Measurements from ENCODE around the gene HNRNPA0.

Gene HNRNPA0

GRCh38 chr5:137741718-137742117, 12.4 kb downstream of the HNRNPA0 start:
- no peaks in the 10 kb centered on the region for H3K4me1 Mint-ChIP-seq (ENCODE audit: low read depth)
- H3K36me3 Mint-ChIP-seq (ENCODE audit: low read depth), result no peaks in the 10 kb centered on the region
- intact Hi-C loops (cut with micrococcal nuclease), result no loop called here
- H3K27ac Mint-ChIP-seq, result no peak overlapping the region
- H3K9me3 Mint-ChIP-seq, result no peaks in the 10 kb centered on the region
- H3K4me3 Mint-ChIP-seq, result no peak overlapping the region
- H3K27me3 Mint-ChIP-seq, result no peaks in the 10 kb centered on the region

DNA sequence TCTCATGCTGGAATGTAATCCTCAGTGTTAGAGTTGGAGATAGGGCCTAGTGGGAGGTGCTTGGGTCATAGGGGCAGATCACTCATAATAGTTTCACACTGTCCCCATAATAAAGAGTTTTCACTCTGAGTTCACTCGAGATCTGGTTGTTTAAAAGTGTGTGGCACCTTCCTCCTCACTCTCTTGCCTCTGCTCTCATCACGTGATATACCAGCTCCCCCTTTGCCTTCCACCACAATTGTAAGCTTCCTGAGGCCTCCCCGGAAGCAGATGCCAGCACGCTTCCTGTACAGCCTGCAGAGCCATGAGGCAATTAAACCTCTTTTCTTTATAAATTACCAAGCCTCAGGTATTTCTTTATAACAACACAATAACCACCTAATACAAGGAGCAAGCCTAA, 14.4 kb downstream of the HNRNPA0 start:
- H3K27ac Mint-ChIP-seq, result no peak overlapping the region
- H3K4me3 Mint-ChIP-seq, result no peak overlapping the region
- H3K27me3 Mint-ChIP-seq, result no peaks in the 10 kb centered on the region
- H3K4me1 Mint-ChIP-seq (ENCODE audit: low read depth), result no peaks in the 10 kb centered on the region
- intact Hi-C loops (cut with micrococcal nuclease), result no loop called here
- no peaks in the 10 kb centered on the region for H3K9me3 Mint-ChIP-seq
- H3K36me3 Mint-ChIP-seq (ENCODE audit: low read depth), result no peaks in the 10 kb centered on the region

DNA sequence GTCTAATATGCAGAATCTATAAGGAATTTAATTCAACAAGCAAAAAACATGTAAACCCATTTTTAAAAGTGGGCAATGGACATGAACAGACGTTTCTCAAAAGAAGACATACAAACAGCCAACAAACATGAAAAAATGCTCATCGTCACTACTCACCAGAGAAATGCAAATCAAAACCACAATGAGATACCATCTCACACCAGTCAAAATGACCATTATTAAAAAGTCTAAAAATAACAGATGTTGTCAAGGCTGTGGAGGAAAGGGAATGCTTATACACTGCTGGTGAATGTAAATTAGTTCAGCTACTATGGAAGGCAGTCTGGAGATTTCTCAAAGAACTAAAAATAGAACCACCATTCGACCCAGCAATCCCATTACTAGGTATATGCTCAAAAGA, 15.2 kb downstream of the HNRNPA0 start:
- Mint-ChIP-seq H3K36me3 (ENCODE audit: low read depth) (no peaks in the 10 kb centered on the region), H3K9me3 (no peaks in the 10 kb centered on the region), H3K4me3 (no peak overlapping the region), H3K27ac (no peak overlapping the region), H3K27me3 (peaks cover 7% of the 10 kb centered on the region), H3K4me1 (ENCODE audit: low read depth) (no peaks in the 10 kb centered on the region)
- intact Hi-C loops (cut with micrococcal nuclease), result no loop called here

DNA sequence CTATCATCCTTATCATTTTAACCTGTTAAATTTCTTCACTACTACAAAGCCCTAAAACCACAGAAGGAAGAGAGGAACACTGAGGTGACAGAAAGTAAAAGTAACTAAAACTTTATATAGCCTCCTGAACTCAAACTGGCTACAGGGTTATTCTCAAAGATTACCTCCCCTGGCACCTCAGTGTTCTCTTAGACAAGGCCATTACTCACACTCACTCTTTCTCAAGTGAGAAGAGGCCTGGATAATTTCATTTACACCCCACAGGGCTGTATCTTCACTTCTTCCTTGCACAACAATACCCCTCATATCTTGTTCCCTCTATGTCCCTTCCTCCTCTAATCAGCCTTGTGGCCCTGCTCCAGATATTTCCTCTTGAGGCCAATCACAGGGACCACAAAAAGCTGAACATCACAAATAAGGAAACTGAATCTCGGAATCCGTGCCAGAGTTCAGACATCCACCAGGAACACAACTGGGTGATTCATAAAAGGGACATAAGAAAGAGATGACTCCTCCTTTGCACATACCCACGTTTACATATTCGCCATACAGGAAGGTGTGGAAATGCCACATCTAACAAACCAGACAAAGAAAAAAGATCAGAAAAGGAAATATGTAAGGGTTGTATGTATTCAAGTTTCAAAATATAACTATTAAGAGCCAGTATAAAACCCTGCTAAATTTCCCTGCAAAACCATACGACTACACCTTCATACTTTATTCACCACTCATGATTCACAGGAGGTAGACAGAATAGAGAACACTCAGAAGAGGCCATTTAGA, 16.6 kb downstream of the HNRNPA0 start:
- H3K4me1 Mint-ChIP-seq (ENCODE audit: low read depth), result no peaks in the 10 kb centered on the region
- no peak overlapping the region for H3K27ac Mint-ChIP-seq
- no peak overlapping the region for H3K4me3 Mint-ChIP-seq
- no peaks in the 10 kb centered on the region for H3K9me3 Mint-ChIP-seq
- peaks cover 9% of the 10 kb centered on the region for H3K27me3 Mint-ChIP-seq
- intact Hi-C loops (cut with micrococcal nuclease), result no loop called here
- no peaks in the 10 kb centered on the region for H3K36me3 Mint-ChIP-seq (ENCODE audit: low read depth)

GRCh38 chr5:137736496-137736895, 17.7 kb downstream of the HNRNPA0 start:
- Mint-ChIP-seq H3K27me3 (peaks cover 9% of the 10 kb centered on the region), H3K4me1 (ENCODE audit: low read depth) (no peaks in the 10 kb centered on the region), H3K9me3 (no peaks in the 10 kb centered on the region), H3K36me3 (ENCODE audit: low read depth) (no peaks in the 10 kb centered on the region), H3K4me3 (no peak overlapping the region), H3K27ac (no peak overlapping the region)
- intact Hi-C loops (cut with micrococcal nuclease), result no loop called here

DNA sequence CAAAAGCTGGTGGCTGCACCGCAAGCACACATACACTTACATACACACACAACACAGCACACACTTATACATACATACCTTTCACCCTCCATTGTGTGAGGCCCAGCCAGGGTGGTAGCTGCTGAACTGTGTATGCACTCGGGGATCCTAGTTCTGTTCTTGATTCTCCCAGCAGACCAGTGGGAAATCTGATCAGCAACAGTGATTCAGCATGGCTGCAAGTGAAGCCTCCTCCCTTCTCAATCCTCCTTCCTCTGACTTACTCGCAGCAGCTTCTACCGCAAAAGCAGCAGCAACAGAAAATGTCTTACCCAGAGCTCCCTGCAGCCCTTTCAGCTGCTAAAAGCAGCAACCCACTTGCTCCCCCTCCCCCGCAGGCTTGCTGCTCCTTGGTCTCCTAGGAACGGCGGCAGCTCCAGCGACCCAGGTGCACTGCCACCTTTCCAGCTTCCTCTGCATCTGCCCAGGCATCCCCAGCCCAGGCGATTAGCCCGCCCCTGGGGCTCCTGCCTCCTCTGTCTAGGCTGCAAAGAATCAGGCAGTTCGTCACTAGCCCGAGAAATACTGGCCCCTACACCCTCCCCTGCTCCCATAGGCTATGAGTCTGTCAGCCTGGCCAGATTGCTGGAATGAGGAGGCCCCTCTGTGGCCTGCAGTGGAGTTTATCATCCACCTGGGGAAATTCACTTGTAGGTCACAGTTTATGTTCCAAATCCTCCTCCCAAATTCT, 18.4 kb downstream of the HNRNPA0 start, which contains the start of gene KLHL3:
KLHL3 (minus strand) TSS at position 535 of the 730 bp plus-strand sequence; CDS start at position 92, 443 bp downstream.
- H3K9me3 Mint-ChIP-seq, result no peaks in the 10 kb centered on the region
- no peaks in the 10 kb centered on the region for H3K36me3 Mint-ChIP-seq (ENCODE audit: low read depth)
- H3K27me3 Mint-ChIP-seq, result peaks cover 9% of the 10 kb centered on the region
- no peak within 1 kb of the TSS for H3K27ac Mint-ChIP-seq
- H3K4me3 Mint-ChIP-seq, result no peak within 1 kb of the TSS
- no peaks in the 10 kb centered on the region for H3K4me1 Mint-ChIP-seq (ENCODE audit: low read depth)
- intact Hi-C loops (cut with micrococcal nuclease), result no loop called here

DNA sequence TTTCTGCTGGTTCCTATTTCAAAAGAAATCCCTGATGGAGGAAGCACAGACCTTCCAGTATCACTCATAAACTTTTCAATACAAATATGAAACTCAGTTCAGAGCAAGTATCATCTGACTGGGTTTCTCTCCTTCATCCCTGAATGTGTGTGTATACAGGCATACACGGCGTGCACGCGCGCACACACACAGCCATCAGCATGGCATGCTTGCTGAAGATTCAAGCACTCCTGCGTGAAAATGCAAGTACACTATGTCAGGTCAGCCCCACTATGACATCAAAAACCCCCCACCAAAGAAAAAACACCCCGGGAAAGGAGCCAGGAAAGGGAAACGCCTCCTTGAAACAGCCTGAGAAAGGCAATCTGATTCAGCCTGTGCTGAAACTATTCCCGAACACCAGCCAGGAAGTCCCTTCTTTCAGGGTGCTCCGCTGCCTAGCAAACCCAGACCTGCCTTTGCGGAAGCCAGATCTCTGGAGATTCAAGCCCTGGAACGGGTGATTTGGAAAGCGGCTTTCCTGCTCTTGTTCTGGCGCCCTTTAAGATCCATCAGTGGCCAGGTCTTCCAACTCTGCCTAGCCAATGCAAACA, 19.1 kb downstream of the HNRNPA0 start:
- intact Hi-C loops (cut with micrococcal nuclease), result no loop called here
- H3K4me3 Mint-ChIP-seq, result no peak overlapping the region
- peaks cover 9% of the 10 kb centered on the region for H3K27me3 Mint-ChIP-seq
- no peaks in the 10 kb centered on the region for H3K9me3 Mint-ChIP-seq
- H3K27ac Mint-ChIP-seq, result no peak overlapping the region
- no peaks in the 10 kb centered on the region for H3K4me1 Mint-ChIP-seq (ENCODE audit: low read depth)
- no peaks in the 10 kb centered on the region for H3K36me3 Mint-ChIP-seq (ENCODE audit: low read depth)

DNA sequence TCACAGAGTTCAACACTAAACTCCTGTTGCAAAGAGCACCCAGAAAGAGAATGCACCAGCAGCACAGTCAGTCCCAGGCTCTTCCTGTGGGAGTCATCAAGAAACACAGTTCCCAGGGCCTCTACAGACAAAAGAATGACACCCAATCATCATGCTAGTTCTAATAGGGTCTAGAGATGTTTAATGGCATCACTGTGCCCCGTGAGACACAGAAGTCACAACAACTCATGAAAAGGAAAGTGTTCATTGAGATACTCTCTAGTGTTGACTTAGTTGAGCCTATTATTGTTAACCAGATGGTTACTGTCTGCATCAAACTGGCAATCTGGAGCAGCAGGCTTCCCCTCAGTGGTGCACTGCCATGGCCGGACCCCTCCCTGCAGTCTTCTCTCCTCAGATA, 19.8 kb downstream of the HNRNPA0 start:
- intact Hi-C loops (cut with micrococcal nuclease), result no loop called here
- no peaks in the 10 kb centered on the region for H3K9me3 Mint-ChIP-seq
- H3K4me3 Mint-ChIP-seq, result no peak overlapping the region
- H3K4me1 Mint-ChIP-seq (ENCODE audit: low read depth), result no peaks in the 10 kb centered on the region
- H3K36me3 Mint-ChIP-seq (ENCODE audit: low read depth), result no peaks in the 10 kb centered on the region
- H3K27ac Mint-ChIP-seq, result no peak overlapping the region
- peaks cover 9% of the 10 kb centered on the region for H3K27me3 Mint-ChIP-seq

- peaks cover 9% of the 10 kb centered on the region for H3K27me3 Mint-ChIP-seq
- no peaks in the 10 kb centered on the region for H3K4me1 Mint-ChIP-seq (ENCODE audit: low read depth)
- H3K27ac Mint-ChIP-seq, result no peak overlapping the region
- no peaks in the 10 kb centered on the region for H3K36me3 Mint-ChIP-seq (ENCODE audit: low read depth)
- intact Hi-C loops (cut with micrococcal nuclease), result no loop called here
- no peaks in the 10 kb centered on the region for H3K9me3 Mint-ChIP-seq
- H3K4me3 Mint-ChIP-seq, result no peak overlapping the region
These were observed 20.2 kb downstream of the HNRNPA0 start for GRCh38 chr5:137733922-137734321.

DNA sequence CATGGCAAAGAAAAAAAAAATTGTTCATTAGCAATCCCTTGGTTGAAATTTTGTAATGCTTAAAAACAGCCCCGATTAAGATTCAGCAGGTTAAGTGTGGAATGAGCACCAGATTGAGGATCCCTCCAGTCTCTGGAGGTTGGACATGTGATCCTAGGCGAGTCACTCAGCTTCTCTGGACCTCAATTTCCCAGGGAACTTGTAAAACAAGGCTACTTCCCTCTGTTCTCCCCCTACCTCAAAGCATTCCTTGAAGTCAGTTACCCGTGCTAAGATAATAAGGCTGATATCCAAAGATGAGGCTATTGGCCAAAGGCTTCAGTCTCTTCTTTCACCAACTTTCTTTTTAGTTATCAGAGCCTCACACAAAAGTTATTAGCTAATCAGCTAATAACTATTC, 21.2 kb downstream of the HNRNPA0 start:
- Mint-ChIP-seq H3K36me3 (ENCODE audit: low read depth) (no peaks in the 10 kb centered on the region), H3K4me3 (no peak overlapping the region), H3K27me3 (peaks cover 9% of the 10 kb centered on the region), H3K9me3 (no peaks in the 10 kb centered on the region), H3K27ac (no peak overlapping the region), H3K4me1 (ENCODE audit: low read depth) (no peaks in the 10 kb centered on the region)
- intact Hi-C loops (cut with micrococcal nuclease), result no loop called here

- Mint-ChIP-seq H3K4me3 (no peak overlapping the region), H3K36me3 (ENCODE audit: low read depth) (no peaks in the 10 kb centered on the region), H3K27me3 (peaks cover 9% of the 10 kb centered on the region), H3K9me3 (no peaks in the 10 kb centered on the region), H3K27ac (no peak overlapping the region), H3K4me1 (ENCODE audit: low read depth) (no peaks in the 10 kb centered on the region)
- intact Hi-C loops (cut with micrococcal nuclease), result no loop called here
These were observed 23.0 kb downstream of the HNRNPA0 start for GRCh38 chr5:137731176-137731575.

- Mint-ChIP-seq H3K36me3 (ENCODE audit: low read depth) (no peaks in the 10 kb centered on the region), H3K9me3 (no peaks in the 10 kb centered on the region), H3K27me3 (peaks cover 9% of the 10 kb centered on the region), H3K4me1 (ENCODE audit: low read depth) (no peaks in the 10 kb centered on the region), H3K27ac (no peak overlapping the region), H3K4me3 (no peak overlapping the region)
- intact Hi-C loops (cut with micrococcal nuclease), result no loop called here
These were observed 23.8 kb downstream of the HNRNPA0 start for GRCh38 chr5:137730336-137730735.

DNA sequence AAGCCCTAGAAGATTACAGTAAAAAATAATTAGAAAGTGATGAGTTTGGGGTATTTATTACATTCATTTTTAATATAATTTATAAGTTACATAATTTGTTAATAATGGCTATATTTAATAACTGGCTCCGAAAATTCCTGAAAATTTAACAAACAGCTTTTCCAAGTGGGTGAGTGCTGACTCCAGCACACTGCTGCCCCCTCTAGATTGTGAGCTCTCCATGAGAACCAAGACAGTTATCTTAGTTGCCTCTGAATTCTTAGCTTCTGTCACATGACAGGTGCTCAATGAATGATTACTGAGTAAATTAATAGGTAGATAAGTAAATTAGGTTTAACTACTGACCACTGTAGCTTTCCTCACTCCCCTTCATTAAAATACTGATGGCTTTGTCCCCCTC, 26.1 kb downstream of the HNRNPA0 start:
- intact Hi-C loops (cut with micrococcal nuclease), result no loop called here
- no peaks in the 10 kb centered on the region for H3K4me1 Mint-ChIP-seq (ENCODE audit: low read depth)
- H3K27me3 Mint-ChIP-seq, result peaks cover under 1% of the 10 kb centered on the region
- H3K4me3 Mint-ChIP-seq, result no peak overlapping the region
- H3K36me3 Mint-ChIP-seq (ENCODE audit: low read depth), result no peaks in the 10 kb centered on the region
- H3K27ac Mint-ChIP-seq, result no peak overlapping the region
- H3K9me3 Mint-ChIP-seq, result no peaks in the 10 kb centered on the region

DNA sequence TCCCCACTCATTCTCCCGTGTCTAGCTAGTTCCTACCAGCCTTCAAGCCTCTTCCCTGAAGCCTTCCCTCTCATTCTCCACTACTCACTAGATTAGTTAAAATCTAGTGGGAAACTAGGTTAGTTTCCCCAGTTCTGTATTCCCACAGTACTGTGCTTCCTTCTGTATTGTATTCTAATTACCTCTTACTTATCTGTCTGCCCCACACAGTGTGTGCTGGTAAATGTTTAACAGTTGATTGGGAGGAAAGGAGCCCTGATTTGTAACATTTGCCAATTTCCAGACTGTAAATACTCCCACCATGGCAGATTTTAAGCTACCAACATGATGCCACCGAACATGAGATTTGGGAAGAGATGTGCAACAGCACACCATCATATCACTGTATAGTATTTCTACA, 26.5 kb downstream of the HNRNPA0 start:
- no peaks in the 10 kb centered on the region for H3K9me3 Mint-ChIP-seq
- H3K4me1 Mint-ChIP-seq (ENCODE audit: low read depth), result no peaks in the 10 kb centered on the region
- intact Hi-C loops (cut with micrococcal nuclease), result no loop called here
- H3K27me3 Mint-ChIP-seq, result no peaks in the 10 kb centered on the region
- H3K4me3 Mint-ChIP-seq, result no peak overlapping the region
- H3K27ac Mint-ChIP-seq, result no peak overlapping the region
- no peaks in the 10 kb centered on the region for H3K36me3 Mint-ChIP-seq (ENCODE audit: low read depth)

All from dendritic cell treated with granulocyte-macrophage colony-stimulating factor and Interleukin-4, amounts not matched to agents 40 ng/mL and 50 ng/mL, for 4 days (primary cell).